AG10803 (cell line): ENCODE measurements around the gene RPL10A.
"Not testable (repeated sequence)": the region's sequence is repeated elsewhere in the genome, so short reads cannot be mapped to it uniquely, and the experiment has no call there.

Experiments
- DNase-seq: peaks from one replicate; pipeline ENCODE4 v3.0.0; 2010; ENCODE audit warnings: low read depth
- H3K4me3 ChIP-seq: 2 replicates; pipeline ENCODE4 v1.5.1; 2011; ENCODE audit warnings: mild to moderate bottlenecking, low read length, control low read depth
- CTCF ChIP-seq: conservative IDR thresholded peaks from 2 replicates; pipeline ENCODE4 v1.5.1; 2011; ENCODE audit warnings: mild to moderate bottlenecking, low read length, control low read depth, inconsistent platforms

The RPL10A gene

GRCh38 chr6:35512740-35513139, 44.5 kb downstream of the RPL10A start, which contains the start of gene TULP1:
Gene TULP1, minus strand, starts transcription at chr6:35512896. Its CDS starts 38 bp downstream, at chr6:35512858.
- DNase-seq = no peak
- no peak for TF ChIP-seq CTCF
- H3K4me3 ChIP-seq = no peak within 1 kb of the TSS

- no peak for TF ChIP-seq CTCF
- no peak for DNase-seq
- H3K4me3 ChIP-seq = no peak overlapping the region
These were observed 46.4 kb downstream of the RPL10A start for GRCh38 chr6:35514587-35514986.

GRCh38 chr6:35515939-35516338, 47.7 kb downstream of the RPL10A start:
- H3K4me3 ChIP-seq, DNase-seq: not testable (repeated sequence)

- no peak overlapping the region for H3K4me3 ChIP-seq
- TF ChIP-seq CTCF = no peak
- no peak for DNase-seq
These were observed 48.5 kb downstream of the RPL10A start for GRCh38 chr6:35516712-35517111.

- DNase-seq, H3K4me3 ChIP-seq: not testable (repeated sequence)
These were observed 49.8 kb downstream of the RPL10A start for GRCh38 chr6:35517978-35518377.

- no peak for DNase-seq
- no peak overlapping the region for H3K4me3 ChIP-seq
- no peak for TF ChIP-seq CTCF
These were observed 50.5 kb downstream of the RPL10A start for GRCh38 chr6:35518566-35519312.

GRCh38 chr6:35519313-35520015, 51.3 kb downstream of the RPL10A start:
- TF ChIP-seq CTCF = no peak
- no peak overlapping the region for H3K4me3 ChIP-seq
- DNase-seq = no peak
